Neural crest cell (in vitro differentiated cells): ENCODE results near the gene NUCKS1. TPM values are rescaled to one million over a fixed set of nuclear protein-coding genes. Genes with fewer than 3 reads are reported as not detected.

Experiments
- DNase-seq: peaks from one replicate; pipeline ENCODE4 v3.0.0; 2021; ENCODE audit warnings: low read depth, mixed read lengths, low spot score
- H3K27ac Mint-ChIP-seq: one replicate; pipeline ENCODE4 v1.8.0; 2021; ENCODE audit warnings: mild to moderate bottlenecking, mixed read lengths; ENCODE audit not compliant: unreplicated experiment
- H3K27me3 Mint-ChIP-seq: 2 replicates; pipeline ENCODE4 v1.8.0; 2021; ENCODE audit warnings: low read depth, mild to moderate bottlenecking, mixed read lengths
- H3K36me3 Mint-ChIP-seq: 2 replicates; pipeline ENCODE4 v1.8.0; 2021; ENCODE audit warnings: low read depth, mild to moderate bottlenecking, mixed read lengths
- H3K4me1 Mint-ChIP-seq: 2 replicates; pipeline ENCODE4 v1.8.0; 2021; ENCODE audit warnings: mixed read lengths
- H3K4me3 Mint-ChIP-seq: one replicate; pipeline ENCODE4 v1.8.0; 2021; ENCODE audit warnings: mild to moderate bottlenecking, mixed read lengths
- H3K9me3 Mint-ChIP-seq: 2 replicates; pipeline ENCODE4 v1.8.0; 2021; ENCODE audit warnings: mixed read lengths
- total RNA-seq: library from RNA; stranded (reverse); gene quantifications from 2 replicates; pipeline ENCODE4 v1.2.1, GENCODE V29; 2021
- TF ChIP-seq, protein P1 (sequence below): fragments of 200-600 bp; sonication (generic); conservative IDR thresholded peaks from 2 replicates; pipeline ENCODE4 v1.5.0; 2021; ENCODE audit warnings: antibody characterized with exemption, mild to moderate bottlenecking

NUCKS1 gene
- total RNA-seq, 1 donor from 2014 or later, result 440 TPM

DNA sequence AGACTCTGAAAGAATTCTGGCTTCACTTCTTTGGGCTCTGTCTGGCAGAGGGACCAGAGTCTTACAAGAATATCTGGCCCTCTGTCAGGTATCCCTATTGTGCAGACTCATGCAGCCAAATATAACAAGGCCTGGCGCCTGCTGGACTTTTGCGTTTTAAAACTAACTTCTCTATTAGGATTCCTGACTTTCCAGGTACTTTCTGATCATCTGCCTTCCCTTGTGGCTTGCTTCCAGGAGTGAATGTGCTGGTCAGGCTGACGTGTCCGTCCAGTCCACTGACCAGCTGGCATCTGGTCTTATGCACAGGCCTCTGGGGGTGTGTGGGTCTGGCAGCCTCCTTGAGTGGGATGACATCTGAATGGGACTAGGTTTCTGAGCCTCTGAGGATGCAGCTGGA is 33.9 kb upstream of the NUCKS1 start:
- Mint-ChIP-seq H3K4me1 (no peaks in the 10 kb centered on the region), H3K36me3 (no peaks in the 10 kb centered on the region), H3K4me3 (no peak overlapping the region), H3K27me3 (peaks cover under 1% of the 10 kb centered on the region), H3K27ac (no peak overlapping the region), H3K9me3 (no peaks in the 10 kb centered on the region)
- no peak for DNase-seq
- TF ChIP-seq, protein P1, sequence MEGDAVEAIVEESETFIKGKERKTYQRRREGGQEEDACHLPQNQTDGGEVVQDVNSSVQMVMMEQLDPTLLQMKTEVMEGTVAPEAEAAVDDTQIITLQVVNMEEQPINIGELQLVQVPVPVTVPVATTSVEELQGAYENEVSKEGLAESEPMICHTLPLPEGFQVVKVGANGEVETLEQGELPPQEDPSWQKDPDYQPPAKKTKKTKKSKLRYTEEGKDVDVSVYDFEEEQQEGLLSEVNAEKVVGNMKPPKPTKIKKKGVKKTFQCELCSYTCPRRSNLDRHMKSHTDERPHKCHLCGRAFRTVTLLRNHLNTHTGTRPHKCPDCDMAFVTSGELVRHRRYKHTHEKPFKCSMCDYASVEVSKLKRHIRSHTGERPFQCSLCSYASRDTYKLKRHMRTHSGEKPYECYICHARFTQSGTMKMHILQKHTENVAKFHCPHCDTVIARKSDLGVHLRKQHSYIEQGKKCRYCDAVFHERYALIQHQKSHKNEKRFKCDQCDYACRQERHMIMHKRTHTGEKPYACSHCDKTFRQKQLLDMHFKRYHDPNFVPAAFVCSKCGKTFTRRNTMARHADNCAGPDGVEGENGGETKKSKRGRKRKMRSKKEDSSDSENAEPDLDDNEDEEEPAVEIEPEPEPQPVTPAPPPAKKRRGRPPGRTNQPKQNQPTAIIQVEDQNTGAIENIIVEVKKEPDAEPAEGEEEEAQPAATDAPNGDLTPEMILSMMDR, result no peak

DNA sequence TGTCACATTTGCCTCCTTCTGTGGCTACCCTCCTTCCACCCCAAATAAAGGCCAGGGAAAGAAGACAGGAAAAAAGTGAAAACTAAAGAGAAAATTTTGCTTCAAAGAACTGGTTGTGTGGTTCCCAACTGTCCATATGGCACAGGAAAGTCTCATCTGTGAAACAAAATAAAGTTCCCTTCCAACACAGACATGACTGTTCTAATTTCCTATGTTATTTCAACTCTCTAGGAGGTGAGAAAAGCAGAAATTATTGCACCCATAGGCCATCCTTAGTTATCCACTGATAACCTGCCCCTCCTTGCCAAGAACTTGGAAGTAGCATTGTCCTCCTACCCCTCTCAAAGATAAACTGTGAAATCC is 33.4 kb upstream of the NUCKS1 start:
- DNase-seq, result no peak
- H3K9me3 Mint-ChIP-seq, result no peaks in the 10 kb centered on the region

DNA sequence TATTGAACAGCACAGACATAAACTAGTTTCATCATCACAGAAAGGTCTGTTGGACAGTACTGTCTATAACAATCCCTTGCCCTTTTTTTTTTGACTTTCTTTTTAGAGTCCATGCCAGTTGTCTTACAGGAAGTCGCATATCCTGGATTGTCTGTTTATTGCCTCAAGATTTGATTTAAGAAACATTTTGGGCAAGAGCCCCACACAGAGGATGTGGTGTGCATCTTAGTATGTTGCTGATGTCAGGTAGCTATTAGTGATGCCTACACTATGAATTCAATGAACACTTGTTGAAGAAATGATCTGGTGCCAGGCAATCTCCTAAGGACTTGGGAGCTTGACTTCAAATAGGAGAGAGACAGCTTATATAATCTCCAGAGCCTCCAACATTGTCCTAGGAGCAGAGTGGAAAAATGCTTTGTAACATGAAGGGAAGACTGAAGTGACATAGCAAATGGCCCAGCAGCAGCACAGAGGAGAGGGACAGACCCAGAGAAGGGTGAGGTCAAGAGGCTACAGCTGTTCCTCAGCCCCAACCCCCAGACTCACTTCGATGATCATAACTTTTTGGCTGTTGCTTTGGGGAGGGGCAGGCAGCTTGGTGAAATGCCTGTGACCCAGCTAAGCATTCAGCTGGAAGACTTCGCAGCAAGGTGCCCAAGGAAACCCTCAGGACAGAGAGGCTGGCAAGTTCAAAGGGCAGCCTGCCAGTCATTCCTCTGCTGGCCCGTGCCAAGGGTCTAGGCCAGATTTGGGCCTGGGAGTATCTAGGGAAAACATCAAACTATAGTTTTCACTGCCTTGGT is 32.8 kb upstream of the NUCKS1 start:
- H3K9me3 Mint-ChIP-seq, result no peaks in the 10 kb centered on the region
- H3K4me3 Mint-ChIP-seq, result no peak overlapping the region
- TF ChIP-seq, protein P1, result no peak
- H3K36me3 Mint-ChIP-seq, result no peaks in the 10 kb centered on the region
- no peak for DNase-seq
- no peak overlapping the region for H3K27ac Mint-ChIP-seq
- peaks cover 9% of the 10 kb centered on the region for H3K27me3 Mint-ChIP-seq
- no peaks in the 10 kb centered on the region for H3K4me1 Mint-ChIP-seq

More for the DNA sequence above, 33.4 kb upstream of the NUCKS1 start:
- H3K4me3 Mint-ChIP-seq, result no peak overlapping the region
- H3K27ac Mint-ChIP-seq, result no peak overlapping the region
- H3K27me3 Mint-ChIP-seq, result peaks cover 4% of the 10 kb centered on the region
- H3K4me1 Mint-ChIP-seq, result no peaks in the 10 kb centered on the region
- TF ChIP-seq, protein P1, result no peak
- H3K36me3 Mint-ChIP-seq, result no peaks in the 10 kb centered on the region

DNA sequence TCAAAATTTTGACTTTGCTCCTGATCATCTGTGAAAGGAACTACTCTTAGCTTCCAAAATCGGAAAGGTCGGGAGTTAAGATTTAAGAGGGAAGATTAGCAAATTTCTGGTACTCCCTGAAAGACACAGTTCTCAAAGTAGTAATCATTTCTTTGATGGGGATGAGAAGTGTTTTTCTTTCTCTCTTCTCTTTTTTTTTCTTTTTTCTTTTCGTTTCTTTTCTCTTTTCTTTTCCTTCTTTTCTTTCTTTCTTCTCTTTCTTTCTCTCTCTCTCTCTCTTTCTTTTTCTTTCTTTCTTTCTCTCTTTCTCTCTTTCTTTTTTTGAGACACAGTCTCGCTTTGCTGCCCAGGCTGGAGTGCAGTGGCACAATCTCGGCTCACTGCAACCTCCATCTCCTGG is 30.4 kb upstream of the NUCKS1 start:
- Mint-ChIP-seq H3K36me3 (no peaks in the 10 kb centered on the region), H3K27me3 (peaks cover 25% of the 10 kb centered on the region), H3K4me1 (peaks cover 3% of the 10 kb centered on the region), H3K9me3 (no peaks in the 10 kb centered on the region), H3K27ac (no peak overlapping the region), H3K4me3 (no peak overlapping the region)
- TF ChIP-seq, protein P1, result no peak
- DNase-seq, result no peak

DNA sequence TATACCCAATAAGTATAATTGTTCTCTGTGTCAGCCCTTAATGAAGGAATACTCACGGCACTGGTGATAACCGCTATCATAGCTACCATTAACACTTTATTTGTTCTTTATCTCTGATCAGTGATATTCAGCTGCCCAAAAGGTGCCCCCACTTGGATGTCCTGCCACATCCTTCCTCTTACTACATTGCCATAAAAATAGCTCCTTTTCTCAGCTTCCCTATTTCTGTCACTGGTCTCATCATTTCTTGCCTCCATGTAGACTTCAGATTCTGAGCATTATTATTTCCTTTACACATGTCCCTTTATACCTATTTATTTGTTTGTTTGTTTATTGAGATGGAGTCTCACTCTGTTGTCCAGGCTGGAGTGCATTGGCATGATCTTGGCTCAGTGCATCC is 28.0 kb upstream of the NUCKS1 start:
- no peak overlapping the region for H3K4me3 Mint-ChIP-seq
- H3K4me1 Mint-ChIP-seq, result peaks cover 14% of the 10 kb centered on the region
- H3K27ac Mint-ChIP-seq, result no peak overlapping the region
- DNase-seq, result no peak
- no peaks in the 10 kb centered on the region for H3K9me3 Mint-ChIP-seq
- H3K36me3 Mint-ChIP-seq, result no peaks in the 10 kb centered on the region
- TF ChIP-seq, protein P1, result no peak
- H3K27me3 Mint-ChIP-seq, result peaks cover 48% of the 10 kb centered on the region
